B cell (primary cell): ENCODE results near the gene DLGAP4.

Experiments used
- EZH2 ChIP-seq: IDR thresholded peaks from 2 replicates; pipeline ENCODE4 v1.6.1; 2012; ENCODE audit warnings: borderline replicate concordance, low read depth, mild to moderate bottlenecking, moderate library complexity, low read length; ENCODE audit not compliant: insufficient read depth, poor library complexity, severe bottlenecking
- TF ChIP-seq, protein P1 (sequence below): fragments of 200-600 bp; IDR thresholded peaks from one replicate; pipeline ENCODE4 v1.8.0; 2022; ENCODE audit warnings: antibody characterized with exemption, mild to moderate bottlenecking

DNA sequence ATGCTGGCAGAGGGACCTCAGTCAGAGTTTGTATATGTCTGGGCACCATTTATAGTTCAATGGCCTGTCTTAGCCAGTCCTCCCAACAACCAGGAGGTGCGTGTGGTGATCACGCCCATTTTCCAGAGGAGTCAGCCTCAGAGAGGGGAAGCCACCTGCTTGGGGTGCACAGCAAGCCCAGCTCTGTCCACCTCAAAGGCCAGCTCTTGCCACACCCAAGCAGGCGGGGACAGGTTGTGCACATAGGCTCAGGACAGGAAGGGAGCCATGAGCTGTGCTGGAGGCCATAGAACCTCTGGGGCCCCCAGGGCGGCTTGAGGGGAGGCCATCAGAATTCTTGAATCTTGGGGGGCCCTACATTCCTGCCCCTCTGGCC, 61.2 kb downstream of the DLGAP4 start:
- TF ChIP-seq, protein P1, sequence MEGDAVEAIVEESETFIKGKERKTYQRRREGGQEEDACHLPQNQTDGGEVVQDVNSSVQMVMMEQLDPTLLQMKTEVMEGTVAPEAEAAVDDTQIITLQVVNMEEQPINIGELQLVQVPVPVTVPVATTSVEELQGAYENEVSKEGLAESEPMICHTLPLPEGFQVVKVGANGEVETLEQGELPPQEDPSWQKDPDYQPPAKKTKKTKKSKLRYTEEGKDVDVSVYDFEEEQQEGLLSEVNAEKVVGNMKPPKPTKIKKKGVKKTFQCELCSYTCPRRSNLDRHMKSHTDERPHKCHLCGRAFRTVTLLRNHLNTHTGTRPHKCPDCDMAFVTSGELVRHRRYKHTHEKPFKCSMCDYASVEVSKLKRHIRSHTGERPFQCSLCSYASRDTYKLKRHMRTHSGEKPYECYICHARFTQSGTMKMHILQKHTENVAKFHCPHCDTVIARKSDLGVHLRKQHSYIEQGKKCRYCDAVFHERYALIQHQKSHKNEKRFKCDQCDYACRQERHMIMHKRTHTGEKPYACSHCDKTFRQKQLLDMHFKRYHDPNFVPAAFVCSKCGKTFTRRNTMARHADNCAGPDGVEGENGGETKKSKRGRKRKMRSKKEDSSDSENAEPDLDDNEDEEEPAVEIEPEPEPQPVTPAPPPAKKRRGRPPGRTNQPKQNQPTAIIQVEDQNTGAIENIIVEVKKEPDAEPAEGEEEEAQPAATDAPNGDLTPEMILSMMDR = no peak
- TF ChIP-seq EZH2 = no peak
